HEK293 (cell line): ENCODE results near the gene ZBTB5.

Experiments used
- CTCF ChIA-PET: fragments of 350-600 bp; formaldehyde crosslinking; extraction: SDS; loops from one replicate; lab custom pipeline; 2021; ENCODE audit warnings: antibody characterized with exemption; lab: Yijun Ruan, JAX
- POLR2A ChIA-PET: fragments of 300-600 bp; formaldehyde crosslinking; extraction: SDS; loops from one replicate; lab custom pipeline; 2020; ENCODE audit warnings: antibody characterized with exemption, inconsistent platforms; lab: Yijun Ruan, JAX
- H3K27ac ChIP-seq: fragments of 200-500 bp; sonication (Bioruptor generic); 2 replicates; pipeline ENCODE4 v1.5.1; 2014; ENCODE audit warnings: low read depth, low read length, control low read depth, inconsistent platforms; ENCODE audit errors: extremely low read depth
- H3K36me3 ChIP-seq, 2 experiments: fragments of 200-500 bp in 1 of 2; sonication (Bioruptor generic) in 1 of 2; 1 replicate in 1 of 2; 2 replicates in 1 of 2; pipeline ENCODE4 v1.5.1; 2014 to 2017; ENCODE audit warnings: inconsistent platforms in 2 of 2, low read length in 2 of 2; ENCODE audit not compliant: control insufficient read depth in 2 of 2, insufficient read depth in 1 of 2
- H3K4me1 ChIP-seq: fragments of 200-500 bp; sonication (Bioruptor generic); 2 replicates; pipeline ENCODE4 v1.5.1; 2014; ENCODE audit warnings: mild to moderate bottlenecking, low read length, inconsistent platforms; ENCODE audit not compliant: control insufficient read depth, insufficient read depth
- H3K4me3 ChIP-seq: 2 replicates; pipeline ENCODE4 v1.5.1; 2011; ENCODE audit warnings: low read depth, mild to moderate bottlenecking, control low read depth, low read length, moderate library complexity
- H3K9me3 ChIP-seq: fragments of 200-500 bp; sonication (Bioruptor generic); 2 replicates; pipeline ENCODE4 v1.5.1; 2014; ENCODE audit warnings: low read depth, low read length, inconsistent platforms; ENCODE audit not compliant: control insufficient read depth, insufficient read depth
- KLF7 ChIP-seq: fragments of 450-650 bp; formaldehyde crosslinking; IDR thresholded peaks from 2 replicates; pipeline ENCODE4 v1.5.1; 2016; ENCODE audit warnings: missing biosample characterization, missing genetic modification characterization, borderline replicate concordance
- MYNN ChIP-seq: fragments of 450-650 bp; formaldehyde crosslinking; IDR thresholded peaks from 2 replicates; pipeline ENCODE4 v1.5.1; 2016; ENCODE audit warnings: missing biosample characterization, missing genetic modification characterization, borderline replicate concordance
- MZF1 ChIP-seq: fragments of 450-650 bp; formaldehyde crosslinking; IDR thresholded peaks from 2 replicates; pipeline ENCODE4 v1.5.1; 2017; ENCODE audit warnings: missing biosample characterization, missing genetic modification characterization, borderline replicate concordance
- PATZ1 ChIP-seq: fragments of 450-650 bp; formaldehyde crosslinking; IDR thresholded peaks from 2 replicates; pipeline ENCODE4 v1.5.1; 2016; ENCODE audit warnings: missing biosample characterization, missing genetic modification characterization
- PRDM4 ChIP-seq: fragments of 450-650 bp; formaldehyde crosslinking; IDR thresholded peaks from 2 replicates; pipeline ENCODE4 v1.5.1; 2017; ENCODE audit warnings: missing biosample characterization, missing genetic modification characterization
- REST ChIP-seq: fragments of 450-650 bp; formaldehyde crosslinking; IDR thresholded peaks from 2 replicates; pipeline ENCODE4 v1.5.1; 2016; ENCODE audit warnings: missing biosample characterization, missing genetic modification characterization
- SP2 ChIP-seq: fragments of 450-650 bp; formaldehyde crosslinking; IDR thresholded peaks from 2 replicates; pipeline ENCODE4 v1.5.1; 2016; ENCODE audit warnings: missing biosample characterization, missing genetic modification characterization
- ZBTB10 ChIP-seq: fragments of 450-650 bp; formaldehyde crosslinking; IDR thresholded peaks from 2 replicates; pipeline ENCODE4 v1.5.1; 2016; ENCODE audit warnings: missing biosample characterization, missing genetic modification characterization
- ZBTB20 ChIP-seq: fragments of 450-650 bp; formaldehyde crosslinking; IDR thresholded peaks from 2 replicates; pipeline ENCODE4 v1.5.1; 2016; ENCODE audit warnings: missing biosample characterization, missing genetic modification characterization
- ZNF155 ChIP-seq: fragments of 450-650 bp; formaldehyde crosslinking; IDR thresholded peaks from 2 replicates; pipeline ENCODE4 v1.5.1; 2016; ENCODE audit warnings: missing biosample characterization, missing genetic modification characterization
- ZNF18 ChIP-seq: fragments of 450-650 bp; formaldehyde crosslinking; IDR thresholded peaks from 2 replicates; pipeline ENCODE4 v1.5.1; 2016; ENCODE audit warnings: missing biosample characterization, missing genetic modification characterization
- ZNF202 ChIP-seq: fragments of 450-650 bp; formaldehyde crosslinking; IDR thresholded peaks from 2 replicates; pipeline ENCODE4 v1.5.1; 2016; ENCODE audit warnings: missing biosample characterization, missing genetic modification characterization, borderline replicate concordance
- ZNF280C ChIP-seq: fragments of 450-650 bp; formaldehyde crosslinking; IDR thresholded peaks from 2 replicates; pipeline ENCODE4 v1.5.1; 2016; ENCODE audit warnings: missing biosample characterization, missing genetic modification characterization
- ZNF341 ChIP-seq: fragments of 450-650 bp; formaldehyde crosslinking; IDR thresholded peaks from 2 replicates; pipeline ENCODE4; 2016; ENCODE audit warnings: low read depth, missing biosample characterization, missing genetic modification characterization
- ZNF394 ChIP-seq: fragments of 450-650 bp; formaldehyde crosslinking; IDR thresholded peaks from 2 replicates; pipeline ENCODE4 v1.5.1; 2016; ENCODE audit warnings: missing biosample characterization, missing genetic modification characterization, mild to moderate bottlenecking, moderate library complexity, borderline replicate concordance
- ZNF398 ChIP-seq: fragments of 450-650 bp; formaldehyde crosslinking; IDR thresholded peaks from 2 replicates; pipeline ENCODE4 v1.5.1; 2017; ENCODE audit warnings: missing biosample characterization, missing genetic modification characterization
- ZNF548 ChIP-seq: fragments of 450-650 bp; formaldehyde crosslinking; IDR thresholded peaks from 2 replicates; pipeline ENCODE4 v1.5.1; 2016; ENCODE audit warnings: missing biosample characterization, missing genetic modification characterization
- ZNF549 ChIP-seq: fragments of 450-650 bp; IDR thresholded peaks from 2 replicates; pipeline ENCODE4 v1.5.1; 2018; ENCODE audit warnings: missing biosample characterization, missing genetic modification characterization, mild to moderate bottlenecking, inconsistent platforms, moderate library complexity

Gene ZBTB5

GRCh38 chr9:37486256-37486615, 21.0 kb upstream of the ZBTB5 start:
- H3K4me3 ChIP-seq, result peak overlapping the region; percentile 65
- ChIA-PET POLR2A (interaction anchor here (1.1 to 3.3 kb wide), 14 partner anchors 9 to 315 kb away, joined by 3 to 39 read pairs (median 6); partner anchors contain the start of genes DCAF10, FBXO10, GRHPR and TOMM5), CTCF (interaction anchor here (0.9 to 1.1 kb wide), 2 partner anchors 108 to 778 kb away, joined by 3 read pairs; no protein-coding TSS in a partner anchor)
- H3K9me3 ChIP-seq, result no peaks in the 10 kb centered on the region
- peak overlapping the region; percentile 24; the same call in 1 of the 2 replicates for H3K27ac ChIP-seq
- peaks cover 2 to 40% of the 10 kb centered on the region in 2 experiments; a peak in 2 of 3 replicates for H3K36me3 ChIP-seq
- H3K4me1 ChIP-seq, result no peaks in the 10 kb centered on the region
- peak; percentile 66; the same call in 1 of the 2 replicates for TF ChIP-seq ZBTB10 (tag by site-specific recombination)
- TF ChIP-seq MZF1 (tag by site-specific recombination), result no peak
- TF ChIP-seq ZNF18, result no peak
- no peak for TF ChIP-seq ZNF549
- 0 out of 2 replicates have a peak, but pooled peaks have one; percentile 7 for TF ChIP-seq REST (tag by site-specific recombination)
- no peak for TF ChIP-seq KLF7
- TF ChIP-seq PATZ1 (tag by site-specific recombination), result 0 out of 2 replicates have a peak, but pooled peaks have one; percentile 1
- peak; percentile 12; the same call in 1 of the 2 replicates for TF ChIP-seq ZNF394 (tag by site-specific recombination)
- TF ChIP-seq ZNF548, result 0 out of 2 replicates have a peak, but pooled peaks have one; percentile 16
- no peak for TF ChIP-seq ZNF155
- TF ChIP-seq PRDM4 (tag by site-specific recombination), result no peak
- no peak for TF ChIP-seq ZNF202 (tag by site-specific recombination)
- TF ChIP-seq ZNF341 (tag by site-specific recombination), result peak; percentile 74
- TF ChIP-seq ZNF398 (tag by site-specific recombination), result 0 out of 2 replicates have a peak, but pooled peaks have one; percentile 25
- TF ChIP-seq MYNN (tag by site-specific recombination), result no peak
- TF ChIP-seq ZBTB20 (tag by site-specific recombination), result peak; percentile 45; the same call in 1 of the 2 replicates
- peak; percentile 48 for TF ChIP-seq SP2
- no peak for TF ChIP-seq ZNF280C
